Activated naive CD4-positive, alpha-beta T cell treated with anti-CD3 and anti-CD28 coated beads for 36 hours (primary cell): ENCODE measurements around the gene LIN7C. TPM values are rescaled to one million over a fixed set of nuclear protein-coding genes. Genes with fewer than 3 reads are reported as not detected.

Source experiments
- CTCF ChIA-PET: fragments of 350-600 bp; sonication (Branson Sonifier 250); formaldehyde crosslinking; loops from one replicate; lab custom pipeline; 2021; ENCODE audit warnings: antibody characterized with exemption; lab: Charles Lee
- DNase-seq: peaks from one replicate; pipeline ENCODE4 v3.0.0-alpha.2; 2020
- H3K27ac Mint-ChIP-seq: one replicate; pipeline ENCODE4 v1.8.0; 2021; ENCODE audit warnings: mild to moderate bottlenecking, mixed read lengths
- H3K27me3 Mint-ChIP-seq: one replicate; pipeline ENCODE4 v1.8.0; 2021; ENCODE audit warnings: low read depth, mixed read lengths
- H3K36me3 Mint-ChIP-seq: one replicate; pipeline ENCODE4 v1.8.0; 2021; ENCODE audit warnings: low read depth, mixed read lengths
- H3K4me1 Mint-ChIP-seq: one replicate; pipeline ENCODE4 v1.8.0; 2021; ENCODE audit warnings: low read depth, mixed read lengths
- H3K4me3 Mint-ChIP-seq: one replicate; pipeline ENCODE4 v1.8.0; 2021; ENCODE audit warnings: mild to moderate bottlenecking, moderate library complexity, mixed read lengths
- H3K9me3 Mint-ChIP-seq: one replicate; pipeline ENCODE4 v1.8.0; 2021; ENCODE audit warnings: mixed read lengths
- intact Hi-C: fragments of 100-400 bp; cut with micrococcal nuclease; formaldehyde crosslinking; loops from one replicate; pipeline ENCODE4 v1.15.1; 2023
- total RNA-seq, 2 experiments: library from RNA; stranded (reverse); gene quantifications; one replicate each; pipeline ENCODE4 v1.2.3, GENCODE V29; 2021

LIN7C gene
- total RNA-seq, 2 experiments from 2014 or later, result 30.5 to 31.1 TPM

DNA sequence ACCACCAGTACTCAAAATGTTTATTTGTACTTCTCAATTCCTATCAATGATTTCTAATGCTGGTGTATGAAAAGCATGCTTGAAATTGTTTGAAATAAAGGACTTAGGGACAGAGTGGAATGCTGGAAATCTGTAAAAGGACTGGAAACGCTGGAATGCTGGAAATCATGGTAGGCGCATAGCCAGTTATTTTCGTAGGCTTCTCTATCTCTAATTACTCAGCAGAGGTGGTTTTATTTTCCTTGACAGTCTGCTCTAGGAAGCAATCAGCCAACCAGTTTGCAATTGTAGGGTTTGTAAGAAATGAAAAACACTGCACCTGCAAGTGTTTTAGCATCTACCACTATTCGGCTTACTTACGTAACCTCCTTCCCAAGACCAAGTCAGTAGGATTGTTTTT, 788 bp downstream of the LIN7C start:
- CTCF ChIA-PET, result no interaction called here
- DNase-seq, result no peak
- Mint-ChIP-seq H3K27me3 (no peaks in the 10 kb centered on the region), H3K9me3 (no peaks in the 10 kb centered on the region), H3K36me3 (peaks cover 8% of the 10 kb centered on the region), H3K4me1 (peaks cover 47% of the 10 kb centered on the region), H3K4me3 (peak overlapping the region; percentile 96), H3K27ac (peak overlapping the region; percentile 95)
- intact Hi-C loops, result loop anchor here (1.0 kb wide), 4 partner anchors 8 to 603 kb away; partner anchors contain the start of genes CCDC34, KIF18A, LGR4 and METTL15

- Mint-ChIP-seq H3K4me1 (peaks cover 50% of the 10 kb centered on the region), H3K9me3 (no peaks in the 10 kb centered on the region), H3K27ac (peak overlapping the region; percentile 36), H3K4me3 (no peak overlapping the region), H3K36me3 (peaks cover 13% of the 10 kb centered on the region), H3K27me3 (no peaks in the 10 kb centered on the region)
- DNase-seq, result no peak
- intact Hi-C loops, result no loop called here
- CTCF ChIA-PET, result interaction anchor here (1.5 kb wide), 1 partner anchor 8 kb away, joined by 7 read pairs; no protein-coding TSS in a partner anchor
Observed at GRCh38 chr11:27504205-27504604, 2.4 kb downstream of the LIN7C start.

DNA sequence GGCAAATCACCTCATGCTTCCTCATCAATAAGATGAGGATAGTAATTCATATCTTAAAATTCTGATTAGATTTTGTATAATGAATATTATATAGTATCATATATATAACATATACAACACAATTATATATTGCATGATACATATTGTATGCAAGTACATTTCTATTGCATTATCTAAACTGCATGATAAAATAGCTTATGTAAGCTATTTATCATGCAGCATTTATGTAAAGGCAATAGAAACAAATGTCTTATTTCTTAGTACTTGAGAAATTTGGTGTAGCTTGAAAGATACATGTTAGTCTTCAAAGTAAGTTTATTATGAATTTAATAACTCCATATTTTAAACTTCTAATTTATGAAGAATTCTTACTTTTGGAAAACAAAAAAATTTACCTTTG, 5.5 kb downstream of the LIN7C start:
- intact Hi-C loops, result no loop called here
- Mint-ChIP-seq H3K4me3 (no peak overlapping the region), H3K27ac (no peak overlapping the region), H3K4me1 (peaks cover 43% of the 10 kb centered on the region), H3K36me3 (peaks cover 15% of the 10 kb centered on the region), H3K27me3 (no peaks in the 10 kb centered on the region), H3K9me3 (no peaks in the 10 kb centered on the region)
- CTCF ChIA-PET, result no interaction called here
- DNase-seq, result no peak

DNA sequence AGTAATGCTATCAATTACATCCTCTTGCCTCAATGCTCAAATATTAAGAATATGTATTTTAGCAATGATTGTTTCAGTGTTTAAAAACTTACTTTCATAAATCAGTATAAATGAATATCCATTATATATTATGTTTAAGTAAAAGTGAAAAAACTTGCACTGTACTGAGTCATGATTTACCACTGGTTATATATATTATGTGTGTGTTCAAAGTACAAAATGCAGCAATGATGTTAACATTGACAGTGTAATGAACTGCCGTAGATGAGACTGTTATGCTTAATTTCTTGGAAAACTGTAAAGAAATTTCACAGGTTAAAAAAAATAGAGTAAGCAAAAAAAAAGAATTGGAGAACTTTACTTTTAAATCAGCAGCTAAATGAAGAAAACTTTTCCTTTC, 8.7 kb downstream of the LIN7C start:
- no peak overlapping the region for H3K4me3 Mint-ChIP-seq
- peaks cover 22% of the 10 kb centered on the region for H3K4me1 Mint-ChIP-seq
- intact Hi-C loops, result loop anchor here (1.0 kb wide), 2 partner anchors 8 to 314 kb away; partner anchors contain the start of gene LIN7C
- no peaks in the 10 kb centered on the region for H3K9me3 Mint-ChIP-seq
- H3K27me3 Mint-ChIP-seq, result no peaks in the 10 kb centered on the region
- CTCF ChIA-PET, result interaction anchor here (0.6 to 5.1 kb wide), 7 partner anchors 12 to 314 kb away, joined by 3 to 50 read pairs (median 4); no protein-coding TSS in a partner anchor
- peaks cover 14% of the 10 kb centered on the region for H3K36me3 Mint-ChIP-seq
- no peak overlapping the region for H3K27ac Mint-ChIP-seq
- no peak for DNase-seq

- Mint-ChIP-seq H3K27ac (no peak overlapping the region), H3K4me3 (no peak overlapping the region), H3K27me3 (no peaks in the 10 kb centered on the region), H3K36me3 (peaks cover 14% of the 10 kb centered on the region), H3K4me1 (peaks cover 19% of the 10 kb centered on the region), H3K9me3 (no peaks in the 10 kb centered on the region)
- intact Hi-C loops, result loop anchor here (1.0 kb wide), 2 partner anchors 9 to 313 kb away; partner anchors contain the start of gene LIN7C
- DNase-seq, result no peak
- CTCF ChIA-PET, result interaction anchor here (0.8 to 5.1 kb wide), 9 partner anchors 7 to 339 kb away, joined by 3 to 50 read pairs (median 3); no protein-coding TSS in a partner anchor
Observed at GRCh38 chr11:27497284-27497866, 9.2 kb downstream of the LIN7C start.

- intact Hi-C loops, result no loop called here
- Mint-ChIP-seq H3K36me3 (peaks cover 11% of the 10 kb centered on the region), H3K27ac (no peak overlapping the region), H3K9me3 (no peaks in the 10 kb centered on the region), H3K4me3 (no peak overlapping the region), H3K4me1 (peaks cover 12% of the 10 kb centered on the region), H3K27me3 (no peaks in the 10 kb centered on the region)
- no peak for DNase-seq
- CTCF ChIA-PET, result interaction anchor here (0.6 to 5.1 kb wide), 11 partner anchors 8 to 338 kb away, joined by 3 to 50 read pairs (median 4); no protein-coding TSS in a partner anchor
Observed at GRCh38 chr11:27496461-27496860, 10.1 kb downstream of the LIN7C start.

GRCh38 chr11:27495710-27496300, 10.8 kb downstream of the LIN7C start:
- Mint-ChIP-seq H3K36me3 (peaks cover 15% of the 10 kb centered on the region), H3K9me3 (no peaks in the 10 kb centered on the region), H3K27ac (no peak overlapping the region), H3K4me3 (no peak overlapping the region), H3K4me1 (peaks cover 11% of the 10 kb centered on the region), H3K27me3 (no peaks in the 10 kb centered on the region)
- no peak for DNase-seq
- CTCF ChIA-PET, result interaction anchor here (0.6 to 5.1 kb wide), 6 partner anchors 9 to 312 kb away, joined by 3 to 50 read pairs (median 8); no protein-coding TSS in a partner anchor
- intact Hi-C loops, result no loop called here

DNA sequence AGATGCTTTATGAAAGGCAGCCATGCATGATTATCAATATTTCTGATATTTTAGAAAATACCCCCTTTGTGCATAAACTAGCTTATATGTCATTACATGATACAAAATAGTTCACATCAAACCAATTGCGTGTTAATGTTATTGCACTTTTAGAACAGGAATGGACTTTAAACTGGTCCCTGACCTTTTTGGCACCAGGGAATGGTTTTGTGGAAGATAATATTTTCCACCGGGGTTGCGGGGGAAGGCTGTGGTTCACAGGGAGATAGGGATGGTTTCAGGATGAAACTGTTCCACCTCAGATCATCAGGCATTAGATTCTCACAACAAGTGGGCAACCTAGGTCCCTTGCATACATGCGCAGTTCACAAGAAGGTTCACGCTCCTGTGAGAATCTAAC, 17.5 kb downstream of the LIN7C start:
- intact Hi-C loops, result no loop called here
- H3K27ac Mint-ChIP-seq, result no peak overlapping the region
- H3K4me1 Mint-ChIP-seq, result no peaks in the 10 kb centered on the region
- no peak for DNase-seq
- no peak overlapping the region for H3K4me3 Mint-ChIP-seq
- H3K27me3 Mint-ChIP-seq, result no peaks in the 10 kb centered on the region
- CTCF ChIA-PET, result interaction anchor here (3.5 kb wide), 1 partner anchor 306 kb away, joined by 10 read pairs; no protein-coding TSS in a partner anchor
- H3K36me3 Mint-ChIP-seq, result peaks cover 8% of the 10 kb centered on the region
- no peaks in the 10 kb centered on the region for H3K9me3 Mint-ChIP-seq

GRCh38 chr11:27487706-27488105, 18.9 kb downstream of the LIN7C start:
- no peak overlapping the region for H3K27ac Mint-ChIP-seq
- no peaks in the 10 kb centered on the region for H3K27me3 Mint-ChIP-seq
- peaks cover 8% of the 10 kb centered on the region for H3K36me3 Mint-ChIP-seq
- DNase-seq, result no peak
- intact Hi-C loops, result loop anchor here (2.0 kb wide), 1 partner anchor 1201 kb away; no protein-coding TSS in a partner anchor
- no peaks in the 10 kb centered on the region for H3K9me3 Mint-ChIP-seq
- CTCF ChIA-PET, result interaction anchor here (0.7 to 4.9 kb wide), 6 partner anchors 10 to 304 kb away, joined by 3 to 50 read pairs (median 6); no protein-coding TSS in a partner anchor
- H3K4me1 Mint-ChIP-seq, result no peaks in the 10 kb centered on the region
- no peak overlapping the region for H3K4me3 Mint-ChIP-seq

GRCh38 chr11:27485930-27486773, 20.4 kb downstream of the LIN7C start:
- H3K9me3 Mint-ChIP-seq, result no peaks in the 10 kb centered on the region
- peaks cover 5% of the 10 kb centered on the region for H3K36me3 Mint-ChIP-seq
- no peak overlapping the region for H3K27ac Mint-ChIP-seq
- H3K4me1 Mint-ChIP-seq, result no peaks in the 10 kb centered on the region
- intact Hi-C loops, result loop anchor here (1.0 to 2.0 kb wide), 5 partner anchors 190 to 1199 kb away; no protein-coding TSS in a partner anchor
- no peaks in the 10 kb centered on the region for H3K27me3 Mint-ChIP-seq
- no peak overlapping the region for H3K4me3 Mint-ChIP-seq
- peak; percentile 57 for DNase-seq
- CTCF ChIA-PET, result interaction anchor here (0.6 to 5.1 kb wide), 26 partner anchors 8 to 1190 kb away, joined by 3 to 87 read pairs (median 4); partner anchors contain the start of genes CCDC34 and LGR4

GRCh38 chr11:27482793-27483192, 23.8 kb downstream of the LIN7C start:
- CTCF ChIA-PET, result interaction anchor here (1.1 to 5.1 kb wide), 3 partner anchors 269 to 297 kb away, joined by 3 to 87 read pairs (median 3); no protein-coding TSS in a partner anchor
- Mint-ChIP-seq H3K27me3 (no peaks in the 10 kb centered on the region), H3K9me3 (no peaks in the 10 kb centered on the region), H3K27ac (no peak overlapping the region), H3K4me1 (no peaks in the 10 kb centered on the region), H3K36me3 (no peaks in the 10 kb centered on the region), H3K4me3 (no peak overlapping the region)
- intact Hi-C loops, result no loop called here
- DNase-seq, result no peak
